Right lobe of liver (tissue), 4 donors: ENCODE data around the gene CACNA1C.

Experiments used
- POLR2A ChIP-seq: fragments of 450-650 bp; IDR thresholded peaks from one replicate; pipeline ENCODE4 v1.6.1; 2017; ENCODE audit warnings: antibody characterized with exemption, mild to moderate bottlenecking
- TF ChIP-seq, protein P1 (sequence below), 4 donors: fragments of 200-600 bp in 3 of 4; fragments of 450-650 bp in 1 of 4; IDR thresholded peaks; one replicate each; pipeline versions ENCODE4 v1.5.1 to v1.8.0; 2016 to 2022; ENCODE audit warnings: antibody characterized with exemption in 4 of 4, mild to moderate bottlenecking in 2 of 4
- donor health status: DM: no; HTN: no; CAD: no.
- donor health status: DM: no; HTN: no; CAD: no.
- donor health status: DM: no; HTN: yes; CAD: no.

DNA sequence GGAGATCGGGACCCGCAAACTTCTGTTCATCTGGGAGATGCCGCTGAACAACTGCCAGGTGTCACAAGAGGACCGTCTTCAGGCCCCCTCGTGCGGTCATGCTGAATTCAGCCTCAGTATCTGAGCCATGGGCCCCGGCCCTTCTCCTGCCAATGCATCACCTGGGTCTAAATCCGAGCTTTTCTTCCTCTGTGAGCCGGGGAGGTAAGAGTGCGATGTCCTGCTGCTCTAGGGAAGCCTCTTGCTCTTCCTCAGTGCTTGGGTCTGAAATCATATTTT, 586.2 kb downstream of the CACNA1C start:
- TF ChIP-seq POLR2A, result no peak
- TF ChIP-seq, protein P1, sequence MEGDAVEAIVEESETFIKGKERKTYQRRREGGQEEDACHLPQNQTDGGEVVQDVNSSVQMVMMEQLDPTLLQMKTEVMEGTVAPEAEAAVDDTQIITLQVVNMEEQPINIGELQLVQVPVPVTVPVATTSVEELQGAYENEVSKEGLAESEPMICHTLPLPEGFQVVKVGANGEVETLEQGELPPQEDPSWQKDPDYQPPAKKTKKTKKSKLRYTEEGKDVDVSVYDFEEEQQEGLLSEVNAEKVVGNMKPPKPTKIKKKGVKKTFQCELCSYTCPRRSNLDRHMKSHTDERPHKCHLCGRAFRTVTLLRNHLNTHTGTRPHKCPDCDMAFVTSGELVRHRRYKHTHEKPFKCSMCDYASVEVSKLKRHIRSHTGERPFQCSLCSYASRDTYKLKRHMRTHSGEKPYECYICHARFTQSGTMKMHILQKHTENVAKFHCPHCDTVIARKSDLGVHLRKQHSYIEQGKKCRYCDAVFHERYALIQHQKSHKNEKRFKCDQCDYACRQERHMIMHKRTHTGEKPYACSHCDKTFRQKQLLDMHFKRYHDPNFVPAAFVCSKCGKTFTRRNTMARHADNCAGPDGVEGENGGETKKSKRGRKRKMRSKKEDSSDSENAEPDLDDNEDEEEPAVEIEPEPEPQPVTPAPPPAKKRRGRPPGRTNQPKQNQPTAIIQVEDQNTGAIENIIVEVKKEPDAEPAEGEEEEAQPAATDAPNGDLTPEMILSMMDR (IDR thresholded peaks at IDR 0.05), result no peak
